Lower lobe of right lung (tissue), 2 donors: ENCODE results near the gene CLASP2. TPM values are rescaled to one million over a fixed set of nuclear protein-coding genes. Genes with fewer than 3 reads are reported as not detected.

Source experiments
- ATAC-seq, 2 donors: fragments of 200-7000 bp; cut with Tn5 transposase; one replicate each; pipeline ENCODE4 v1.9.1; 2020 to 2022; ENCODE audit warnings: mild to moderate bottlenecking in 2 of 2, moderate library complexity in 2 of 2
- DNase-seq: peaks from one replicate; pipeline ENCODE4 v3.0.0-alpha.2; 2020
- H3K27ac ChIP-seq: fragments of 200-600 bp; one replicate; pipeline ENCODE4 v1.8.0; 2022
- H3K27me3 ChIP-seq: fragments of 200-600 bp; one replicate; pipeline ENCODE4 v1.8.0; 2022; ENCODE audit warnings: low read depth
- H3K36me3 ChIP-seq: fragments of 200-600 bp; one replicate; pipeline ENCODE4 v1.8.0; 2022; ENCODE audit warnings: mild to moderate bottlenecking
- H3K4me1 ChIP-seq: fragments of 200-600 bp; one replicate; pipeline ENCODE4 v1.8.0; 2022
- H3K4me3 ChIP-seq: fragments of 200-600 bp; one replicate; pipeline ENCODE4 v1.8.0; 2022; ENCODE audit warnings: mild to moderate bottlenecking
- H3K9me3 ChIP-seq: fragments of 200-600 bp; one replicate; pipeline ENCODE4 v1.8.0; 2022
- CTCF ChIP-seq: fragments of 200-600 bp; IDR thresholded peaks from one replicate; pipeline ENCODE4 v1.8.0; 2022; ENCODE audit warnings: antibody characterized with exemption, mild to moderate bottlenecking
- intact Hi-C: fragments of 100-400 bp; cut with DNase I; formaldehyde crosslinking; loops from one replicate; pipeline ENCODE4 v1.11.0; 2022
- total RNA-seq: library from RNA; stranded (reverse); fragmentation: NEBNext Ultra II Directional; extraction: Animal tissue kit (Norgen Biotek cat#: 25700); gene quantifications from one replicate; pipeline ENCODE4 v1.2.1, GENCODE V29; 2021
- donor health status: DM: no; HTN: yes; CAD: no; lungs with severe emphysema.

The CLASP2 gene
- total RNA-seq, 1 donor from 2014 or later, result 64.3 TPM

GRCh38 chr3:33538678-33539339, 179.2 kb downstream of the CLASP2 start:
- Histone ChIP-seq H3K27ac (no peak overlapping the region), H3K27me3 (no peaks in the 10 kb centered on the region), H3K9me3 (no peaks in the 10 kb centered on the region), H3K4me3 (no peak overlapping the region), H3K4me1 (no peaks in the 10 kb centered on the region), H3K36me3 (peaks cover 83% of the 10 kb centered on the region)
- no peak for TF ChIP-seq CTCF
- no peak for DNase-seq
- no peak for ATAC-seq
- intact Hi-C loops, result no loop called here

- no peak overlapping the region for H3K4me3 ChIP-seq
- DNase-seq, result no peak
- TF ChIP-seq CTCF, result no peak
- H3K27me3 ChIP-seq, result no peaks in the 10 kb centered on the region
- peaks cover 88% of the 10 kb centered on the region for H3K36me3 ChIP-seq
- H3K27ac ChIP-seq, result no peak overlapping the region
- ATAC-seq, result no peak
- H3K4me1 ChIP-seq, result no peaks in the 10 kb centered on the region
- no peaks in the 10 kb centered on the region for H3K9me3 ChIP-seq
- intact Hi-C loops, result no loop called here
Observed at GRCh38 chr3:33537133-33537532, 180.9 kb downstream of the CLASP2 start.

- no peak for TF ChIP-seq CTCF
- intact Hi-C loops, result no loop called here
- Histone ChIP-seq H3K27me3 (no peaks in the 10 kb centered on the region), H3K4me1 (no peaks in the 10 kb centered on the region), H3K4me3 (no peak overlapping the region), H3K36me3 (peaks cover 10% of the 10 kb centered on the region), H3K9me3 (peaks cover 15% of the 10 kb centered on the region), H3K27ac (no peak overlapping the region)
- ATAC-seq, result no peak
- no peak for DNase-seq
Observed at GRCh38 chr3:33526787-33527186, 191.3 kb downstream of the CLASP2 start.

GRCh38 chr3:33525232-33525631, 192.8 kb downstream of the CLASP2 start:
- no peak for TF ChIP-seq CTCF
- DNase-seq (no peak), ATAC-seq (no peak)
- Histone ChIP-seq H3K9me3 (peaks cover 15% of the 10 kb centered on the region), H3K4me1 (no peaks in the 10 kb centered on the region), H3K36me3 (peaks cover 6% of the 10 kb centered on the region), H3K27ac (no peak overlapping the region), H3K4me3 (no peak overlapping the region), H3K27me3 (no peaks in the 10 kb centered on the region)
- intact Hi-C loops, result no loop called here

GRCh38 chr3:33523093-33523667, 194.9 kb downstream of the CLASP2 start:
- intact Hi-C loops, result no loop called here
- Histone ChIP-seq H3K27me3 (no peaks in the 10 kb centered on the region), H3K36me3 (peaks cover 9% of the 10 kb centered on the region), H3K4me1 (no peaks in the 10 kb centered on the region), H3K9me3 (peaks cover 11% of the 10 kb centered on the region), H3K4me3 (no peak overlapping the region), H3K27ac (no peak overlapping the region)
- no peak for TF ChIP-seq CTCF
- no peak for DNase-seq
- ATAC-seq, result no peak
